ENCODE results near the gene UBE2Q2.
"Not testable (repeated sequence)": the region's sequence is repeated elsewhere in the genome, so short reads cannot be mapped to it uniquely, and the experiment has no call there.

The UBE2Q2 gene

GRCh38 chr15:75823860-75824613 lies 19.2 kb upstream of the UBE2Q2 start:
- DNase-seq (ENCODE audit: low spot score), result peak; percentile 20

- no peak for DNase-seq (ENCODE audit: low spot score)
Measured at GRCh38 chr15:75827691-75828090, 15.6 kb upstream of the UBE2Q2 start.

- no peak for DNase-seq (ENCODE audit: low spot score)
Measured at GRCh38 chr15:75828429-75828828, 14.8 kb upstream of the UBE2Q2 start.

- no peak for DNase-seq (ENCODE audit: low spot score)
Measured at GRCh38 chr15:75830910-75831805, 12.1 kb upstream of the UBE2Q2 start.

- no peak for DNase-seq (ENCODE audit: low spot score)
Measured at GRCh38 chr15:75831806-75832102, 11.5 kb upstream of the UBE2Q2 start.

- DNase-seq (ENCODE audit: low spot score), result no peak
Measured at GRCh38 chr15:75832114-75832513, 11.1 kb upstream of the UBE2Q2 start.

GRCh38 chr15:75834021-75834420 lies 9.2 kb upstream of the UBE2Q2 start:
- DNase-seq (ENCODE audit: low spot score), result no peak

GRCh38 chr15:75835990-75836958 lies 7.0 kb upstream of the UBE2Q2 start:
- DNase-seq (ENCODE audit: low spot score), result no peak

- DNase-seq (ENCODE audit: low spot score), result peak; percentile 48
Measured at GRCh38 chr15:75836959-75837334, 6.3 kb upstream of the UBE2Q2 start.

- no peak for DNase-seq (ENCODE audit: low spot score)
Measured at GRCh38 chr15:75840659-75841058, 2.6 kb upstream of the UBE2Q2 start.

GRCh38 chr15:75841626-75842025 lies 1.6 kb upstream of the UBE2Q2 start:
- DNase-seq (ENCODE audit: low spot score), result no peak

GRCh38 chr15:75843678-75844581 lies 683 bp downstream of the UBE2Q2 start:
- peak; percentile 49 for DNase-seq (ENCODE audit: low spot score)

- DNase-seq (ENCODE audit: low spot score), result no peak
Measured at GRCh38 chr15:75844629-75845335, 1.5 kb downstream of the UBE2Q2 start.

- no peak for DNase-seq (ENCODE audit: low spot score)
Measured at GRCh38 chr15:75849167-75849566, 5.9 kb downstream of the UBE2Q2 start.

GRCh38 chr15:75850708-75851107 lies 7.5 kb downstream of the UBE2Q2 start:
- no peak for DNase-seq (ENCODE audit: low spot score)

- DNase-seq (ENCODE audit: low spot score), result not testable (repeated sequence)
Measured at GRCh38 chr15:75851566-75851965, 8.3 kb downstream of the UBE2Q2 start.

- DNase-seq (ENCODE audit: low spot score), result no peak
Measured at GRCh38 chr15:75857886-75858285, 14.6 kb downstream of the UBE2Q2 start.

- DNase-seq (ENCODE audit: low spot score), result no peak
Measured at GRCh38 chr15:75861750-75862402, 18.6 kb downstream of the UBE2Q2 start.

- no peak for DNase-seq (ENCODE audit: low spot score)
Measured at GRCh38 chr15:75862796-75863195, 19.5 kb downstream of the UBE2Q2 start.
